AG04450 (cell line): ENCODE data around the gene SSH3. TPM values are rescaled to one million over a fixed set of nuclear protein-coding genes. Genes with fewer than 3 reads are reported as not detected.

Source experiments
- CTCF ChIA-PET: fragments of 300-600, 350-600 bp; formaldehyde crosslinking; extraction: SDS; loops from one replicate; lab custom pipeline; 2022; ENCODE audit warnings: antibody characterized with exemption, inconsistent platforms; lab: Charles Lee
- POLR2A ChIA-PET: fragments of 350-600 bp; formaldehyde crosslinking; extraction: SDS; loops from one replicate; lab custom pipeline; 2021; ENCODE audit warnings: antibody characterized with exemption, inconsistent platforms; lab: Yijun Ruan, JAX
- DNase-seq: peaks from one replicate; pipeline ENCODE4 v3.0.0-alpha.2; 2011; ENCODE audit warnings: low read depth, low spot score
- H3K27ac ChIP-seq: one replicate; pipeline ENCODE4 v1.5.1; 2012; ENCODE audit warnings: low read depth, low read length, control low read depth
- H3K27me3 ChIP-seq: one replicate; pipeline ENCODE4 v1.6.0; 2012; ENCODE audit warnings: low read length; ENCODE audit not compliant: control insufficient read depth, insufficient read depth
- H3K4me3 ChIP-seq: 2 replicates; pipeline ENCODE4 v1.5.1; 2011; ENCODE audit warnings: mild to moderate bottlenecking, low read depth, low read length, control low read depth
- H3K9me3 ChIP-seq: 2 replicates; pipeline ENCODE4 v1.5.1; 2012; ENCODE audit warnings: low read length; ENCODE audit not compliant: control insufficient read depth, insufficient read depth
- CTCF ChIP-seq: IDR thresholded peaks from 2 replicates; pipeline ENCODE4 v1.5.1; 2011; ENCODE audit warnings: low read depth, low read length, control low read depth, inconsistent platforms
- polyA plus RNA-seq: library from polyadenylated mRNA; depleted of rRNA; stranded (reverse); fragments of >200 nt; gene quantifications from 2 replicates; pipeline ENCODE4 v1.2.3, GENCODE V29; 2011

SSH3 gene
- polyA plus RNA-seq, 1 experiment: 16.5 TPM

DNA sequence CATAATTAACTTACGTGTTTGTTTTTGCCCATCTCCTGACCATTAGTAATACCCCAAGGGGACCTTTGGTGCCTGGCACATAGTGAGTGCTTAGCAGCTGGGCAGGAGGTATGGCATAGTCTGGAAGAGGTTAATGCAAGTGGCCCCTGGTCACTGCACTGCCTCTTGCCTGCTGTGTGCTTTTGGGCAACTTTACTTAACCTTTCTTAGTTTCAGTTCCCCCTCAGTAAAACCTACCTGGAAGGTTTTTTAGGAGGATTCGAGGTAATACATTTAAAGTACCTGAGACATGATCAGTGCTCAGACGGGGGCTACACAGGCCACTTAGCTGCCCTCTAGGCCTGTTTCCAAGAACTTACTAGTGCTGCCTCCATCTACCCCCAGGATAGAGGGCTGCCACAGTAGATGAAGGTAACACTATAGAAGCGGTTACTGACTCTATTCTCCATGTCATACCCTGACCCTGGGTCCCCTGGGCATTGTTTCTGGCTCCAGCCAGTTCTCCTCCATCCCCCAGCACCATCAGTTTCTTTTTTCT is 46.7 kb downstream of the SSH3 start:
- no peak for DNase-seq
- Histone ChIP-seq H3K9me3 (no peaks in the 10 kb centered on the region; the same call in 1 of the 2 replicates), H3K27ac (no peak overlapping the region), H3K4me3 (no peak overlapping the region), H3K27me3 (no peaks in the 10 kb centered on the region)
- ChIA-PET CTCF (interaction anchor here (0.6 to 19.6 kb wide), 9 partner anchors 13 to 427 kb away, joined by 3 to 716 read pairs (median 16); partner anchors contain the start of genes CLCF1 and RAD9A), POLR2A (interaction anchor here (8.7 kb wide), 1 partner anchor 23 kb away, joined by 106 read pairs; the partner anchor contains the start of gene CLCF1)
- TF ChIP-seq CTCF: no peak

DNA sequence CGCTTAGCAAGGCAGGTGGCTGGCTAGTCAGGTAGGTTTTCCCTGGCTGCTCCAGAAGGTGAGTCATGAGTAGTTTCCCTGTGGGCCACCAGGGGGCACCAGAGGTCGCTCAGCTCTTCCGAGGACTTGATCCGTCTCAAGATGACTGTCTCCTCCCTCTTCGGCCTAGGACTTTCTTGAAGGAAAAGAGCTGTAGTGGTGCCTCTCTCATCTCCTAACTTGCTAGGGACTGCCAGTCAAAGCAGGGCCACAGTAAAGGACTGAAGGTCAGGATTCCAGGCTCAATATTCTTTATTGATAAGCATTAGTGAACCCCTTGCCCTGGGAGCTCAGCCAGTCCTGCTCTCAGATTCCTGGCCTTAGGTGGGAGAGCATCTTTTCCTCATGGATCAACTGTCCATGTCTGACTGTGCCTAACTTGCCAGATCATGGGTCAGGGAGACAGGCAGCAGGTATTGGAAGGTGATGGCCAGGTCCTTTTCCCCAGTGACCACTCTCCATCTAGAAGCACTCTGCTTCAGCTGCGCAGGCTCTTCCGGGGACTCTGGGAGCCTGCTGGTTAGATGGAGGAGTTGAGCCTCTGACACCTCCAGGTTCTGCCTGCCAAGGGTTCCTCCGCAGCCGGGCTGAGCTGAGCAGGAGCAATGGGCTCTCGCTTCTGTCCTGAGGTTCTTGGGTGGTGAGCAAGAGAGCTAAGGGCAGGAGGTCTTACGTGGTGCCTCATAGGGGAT is 48.1 kb downstream of the SSH3 start:
- ChIA-PET CTCF (interaction anchor here (0.5 to 19.6 kb wide), 30 partner anchors 9 to 1365 kb away, joined by 3 to 716 read pairs (median 5); partner anchors contain the start of genes CLCF1, PPP1CA, RAD9A and RPS6KB2), POLR2A (interaction anchor here (0.6 to 8.7 kb wide), 5 partner anchors 15 to 50 kb away, joined by 3 to 106 read pairs (median 7); partner anchors contain the start of genes CLCF1 and PPP1CA)
- Histone ChIP-seq H3K27me3 (no peaks in the 10 kb centered on the region), H3K9me3 (no peaks in the 10 kb centered on the region; the same call in 1 of the 2 replicates), H3K4me3 (no peak overlapping the region; the same call in 1 of the 2 replicates), H3K27ac (no peak overlapping the region)
- peak; percentile 93 for TF ChIP-seq CTCF
- peak; percentile 62 for DNase-seq

DNA sequence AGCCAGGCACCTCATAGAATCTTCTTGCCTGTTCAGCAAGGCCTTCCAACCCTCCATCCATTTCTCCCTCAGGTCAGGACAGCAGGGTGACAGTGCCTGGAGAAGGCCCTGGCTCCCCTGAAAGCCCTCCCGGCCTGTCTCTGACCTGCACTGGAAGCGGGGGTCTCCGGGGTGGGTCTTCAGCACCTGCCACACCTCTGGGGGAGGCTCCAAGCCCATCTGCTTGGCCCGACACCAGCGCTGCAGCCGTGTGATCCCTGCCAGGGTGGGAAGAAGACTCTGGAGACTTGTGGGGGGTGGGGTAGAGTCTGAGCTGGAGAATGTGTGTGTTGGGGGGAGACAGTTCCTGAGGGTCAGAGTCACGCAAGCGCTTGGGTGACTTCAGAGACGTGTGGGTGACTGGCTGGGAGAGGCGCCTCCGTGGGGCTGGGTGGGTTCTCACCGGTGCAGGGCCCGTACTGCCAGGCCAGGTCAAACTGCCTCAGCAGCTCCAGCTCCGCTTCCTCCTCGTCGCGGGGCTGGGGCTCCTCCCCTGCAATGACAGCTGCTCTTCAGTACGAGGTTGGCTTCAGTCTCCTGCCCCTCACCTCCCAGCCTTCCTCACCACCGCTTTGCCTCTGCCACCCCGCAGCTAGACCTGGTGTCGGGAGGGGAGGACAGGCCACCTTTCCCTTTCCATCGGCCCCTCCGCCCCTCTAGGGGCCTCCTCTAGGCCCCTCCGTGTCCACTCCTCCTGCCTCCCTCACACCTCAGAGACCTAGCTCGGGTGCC is 49.4 kb downstream of the SSH3 start:
- POLR2A ChIA-PET: interaction anchor here (0.6 to 8.7 kb wide), 11 partner anchors 14 to 49 kb away, joined by 3 to 106 read pairs (median 5); partner anchors contain the start of genes CLCF1, PPP1CA and RAD9A
- no peak for DNase-seq
- Histone ChIP-seq H3K9me3 (no peaks in the 10 kb centered on the region; the same call in 1 of the 2 replicates), H3K4me3 (peak overlapping the region; percentile 83), H3K27ac (peak overlapping the region; percentile 97), H3K27me3 (no peaks in the 10 kb centered on the region)
- CTCF ChIA-PET: interaction anchor here (0.5 to 19.6 kb wide), 8 partner anchors 11 to 90 kb away, joined by 3 to 716 read pairs (median 20); partner anchors contain the start of genes CLCF1, PPP1CA and RAD9A
- no peak for TF ChIP-seq CTCF

GRCh38 chr11:67353317-67354074 is 50.2 kb downstream of the SSH3 start, which contains the start of gene POLD4:
Gene POLD4, minus strand, starts transcription at chr11:67353546. Its CDS starts 147 bp downstream, at chr11:67353399.
- peak; percentile 86 for DNase-seq
- peak within 1 kb of the TSS; percentile 83 for H3K4me3 ChIP-seq
- no peak for TF ChIP-seq CTCF
- H3K9me3 ChIP-seq: no peaks in the 10 kb centered on the region; the same call in 1 of the 2 replicates
- H3K27me3 ChIP-seq: no peaks in the 10 kb centered on the region
- POLR2A ChIA-PET: interaction anchor here (1.0 to 8.7 kb wide), 9 partner anchors 13 to 48 kb away, joined by 3 to 106 read pairs (median 5); partner anchors contain the start of genes CLCF1, PPP1CA and RAD9A
- CTCF ChIA-PET: interaction anchor here (1.7 to 19.6 kb wide), 5 partner anchors 8 to 90 kb away, joined by 4 to 716 read pairs (median 23); partner anchors contain the start of genes CLCF1, PPP1CA and RAD9A
- peak within 1 kb of the TSS; percentile 97 for H3K27ac ChIP-seq
